ENCODE measurements around the gene NLGN1. TPM values are rescaled to one million over a fixed set of nuclear protein-coding genes. Genes with fewer than 3 reads are reported as not detected.

Gene NLGN1
- total and polyA plus RNA-seq, 11 donors, result 1.8 to 27.6 (median 15.5) TPM

- DNase-seq, result no peak
- H3K4me1 ChIP-seq, result no peaks in the 10 kb centered on the region
- 94 to 97% (median 96%) methylated on average over 9 of the region's 9 CpGs for WGBS, 4 donors
- no peak overlapping the region for H3K27ac ChIP-seq
- ATAC-seq, result no peak
- no peaks in the 10 kb centered on the region for H3K27me3 ChIP-seq
- TF ChIP-seq CTCF (IDR thresholded peaks at IDR 0.05), result no peak
- TF ChIP-seq POLR2A (IDR thresholded peaks at IDR 0.05), result no peak
- no peaks in the 10 kb centered on the region for H3K36me3 ChIP-seq
- peaks cover 0 to 1% (median 0%) of the 10 kb centered on the region in 12 donors for H3K9me3 ChIP-seq
- no peak overlapping the region for H3K4me3 ChIP-seq
- intact Hi-C loops (cut with DNase I), result no loop called here
Measured at GRCh38 chr3:173706630-173707029, 309.1 kb downstream of the NLGN1 start.

GRCh38 chr3:173708191-173708590, 310.6 kb downstream of the NLGN1 start:
- 69 to 74% (median 70%) methylated on average over 3 of the region's 3 CpGs for WGBS, 4 donors
- DNase-seq (no peak), ATAC-seq (no peak)
- no peak overlapping the region for H3K27ac ChIP-seq
- no peaks in the 10 kb centered on the region for H3K4me1 ChIP-seq
- TF ChIP-seq POLR2A (IDR thresholded peaks at IDR 0.05) (no peak), CTCF (IDR thresholded peaks at IDR 0.05) (no peak)
- no peaks in the 10 kb centered on the region for H3K36me3 ChIP-seq
- intact Hi-C loops (cut with DNase I), result no loop called here
- no peaks in the 10 kb centered on the region for H3K9me3 ChIP-seq
- no peak overlapping the region for H3K4me3 ChIP-seq
- no peaks in the 10 kb centered on the region for H3K27me3 ChIP-seq

GRCh38 chr3:173709026-173709425, 311.5 kb downstream of the NLGN1 start:
- no peaks in the 10 kb centered on the region for H3K9me3 ChIP-seq
- H3K36me3 ChIP-seq, result no peaks in the 10 kb centered on the region
- intact Hi-C loops (cut with DNase I), result no loop called here
- DNase-seq (no peak), ATAC-seq (no peak)
- no peak overlapping the region for H3K27ac ChIP-seq
- H3K4me1 ChIP-seq, result no peaks in the 10 kb centered on the region
- WGBS, 4 donors, result 76 to 80% (median 77%) methylated on average over 4 of the region's 4 CpGs
- H3K27me3 ChIP-seq, result no peaks in the 10 kb centered on the region
- TF ChIP-seq POLR2A (IDR thresholded peaks at IDR 0.05) (no peak), CTCF (IDR thresholded peaks at IDR 0.05) (no peak)
- H3K4me3 ChIP-seq, result no peak overlapping the region

- WGBS, 4 donors, result 32 to 45% (median 42%) methylated on average over 5 of the region's 5 CpGs
- Histone ChIP-seq H3K4me1 (no peaks in the 10 kb centered on the region), H3K9me3 (no peaks in the 10 kb centered on the region), H3K27ac (no peak overlapping the region), H3K36me3 (no peaks in the 10 kb centered on the region), H3K27me3 (no peaks in the 10 kb centered on the region), H3K4me3 (no peak overlapping the region)
- DNase-seq, result peak in 1 of 5 donors; percentile 33
- intact Hi-C loops (cut with DNase I), result no loop called here
- ATAC-seq, result peak in 3 of 4 donors; percentile 71 to 93 (median 91)
- TF ChIP-seq POLR2A (IDR thresholded peaks at IDR 0.05), result no peak
- no peak for TF ChIP-seq CTCF (IDR thresholded peaks at IDR 0.05)
Measured at GRCh38 chr3:173711619-173712018, 314.1 kb downstream of the NLGN1 start.

All from heart left ventricle (tissue), 16 donors.